ENCODE data around the gene CDKN2A. TPM values are rescaled to one million over a fixed set of nuclear protein-coding genes. Genes with fewer than 3 reads are reported as not detected.
A peak's percentile ranks its signal among the peaks of the same experiment; 100 is the strongest.

CDKN2A gene
- total RNA-seq: 1.0 and 1.3 TPM in 2 replicates

GRCh38 chr9:21993893-21994555 lies at the start of gene CDKN2A:
CDKN2A (minus strand) TSS chr9:21994392.
- DNase-seq: peak; percentile 64

- no peak for DNase-seq
Measured at GRCh38 chr9:22043928-22044327, 49.7 kb upstream of the CDKN2A start.

GRCh38 chr9:22041775-22042174 lies 47.6 kb upstream of the CDKN2A start:
- no peak for DNase-seq

GRCh38 chr9:22041344-22041743 lies 47.2 kb upstream of the CDKN2A start:
- DNase-seq: no peak

GRCh38 chr9:22040760-22041159 lies 46.6 kb upstream of the CDKN2A start:
- no peak for DNase-seq

GRCh38 chr9:22039258-22039657 lies 45.1 kb upstream of the CDKN2A start:
- DNase-seq: no peak

- DNase-seq: peak; percentile 65
Measured at GRCh38 chr9:22037954-22038690, 43.9 kb upstream of the CDKN2A start.

- DNase-seq: no peak
Measured at GRCh38 chr9:22036866-22037626, 42.9 kb upstream of the CDKN2A start.

GRCh38 chr9:22035591-22036011 lies 41.4 kb upstream of the CDKN2A start:
- DNase-seq: no peak

GRCh38 chr9:22033012-22033630 lies 38.9 kb upstream of the CDKN2A start:
- DNase-seq: no peak

GRCh38 chr9:22031655-22032411 lies 37.6 kb upstream of the CDKN2A start:
- no peak for DNase-seq

- peak; percentile 74 for DNase-seq
Measured at GRCh38 chr9:22030101-22030598, 36.0 kb upstream of the CDKN2A start.

- DNase-seq: no peak
Measured at GRCh38 chr9:22029231-22029630, 35.0 kb upstream of the CDKN2A start.

- no peak for DNase-seq
Measured at GRCh38 chr9:22028394-22028793, 34.2 kb upstream of the CDKN2A start.

- no peak for DNase-seq
Measured at GRCh38 chr9:22026696-22027095, 32.5 kb upstream of the CDKN2A start.

- DNase-seq: no peak
Measured at GRCh38 chr9:22022396-22022795, 28.2 kb upstream of the CDKN2A start.

GRCh38 chr9:22010866-22011625 lies 16.9 kb upstream of the CDKN2A start:
- DNase-seq: peak; percentile 64

- no peak for DNase-seq
Measured at GRCh38 chr9:22009506-22009867, 15.3 kb upstream of the CDKN2A start.

- peak; percentile 97 for DNase-seq
Measured at GRCh38 chr9:22008717-22009505, 14.7 kb upstream of the CDKN2A start, which contains the start of gene CDKN2B. CDKN2B (minus strand) TSS chr9:22009305; CDS start chr9:22008953, 352 bp downstream.

GRCh38 chr9:22008384-22008716 lies 14.2 kb upstream of the CDKN2A start:
- no peak for DNase-seq
